K562 (cell line): Measurements from ENCODE around the gene DYNLT4. TPM values are rescaled to one million over a fixed set of nuclear protein-coding genes. Genes with fewer than 3 reads are reported as not detected.

Experiments
- BCLAF1 ChIP-seq, 2 experiments: fragments of 450-650 bp in 1 of 2; IDR thresholded peaks; 2 replicates each; pipeline ENCODE4 v1.6.1; 2011 to 2017; ENCODE audit warnings: low read depth in 2 of 2, antibody characterized with exemption in 1 of 2, borderline replicate concordance in 1 of 2, low read length in 1 of 2, mild to moderate bottlenecking in 1 of 2, mixed read lengths in 1 of 2; ENCODE audit not compliant: control insufficient read depth in 1 of 2
- BCOR ChIP-seq: fragments of 450-650 bp; IDR thresholded peaks from 2 replicates; pipeline ENCODE4 v1.6.1; 2016
- DPF2 ChIP-seq: fragments of 450-650 bp; IDR thresholded peaks from 2 replicates; pipeline ENCODE4 v1.6.1; 2016
- HMGN3 ChIP-seq: IDR thresholded peaks from 2 replicates; pipeline ENCODE4 v1.6.1; 2011; ENCODE audit warnings: borderline replicate concordance, low read depth, mild to moderate bottlenecking, mixed read lengths, low read length; ENCODE audit not compliant: insufficient read length; ENCODE audit errors: extremely low read depth
- JUND ChIP-seq, 2 experiments: IDR thresholded peaks; 2 replicates in 1 of 2; 3 replicates in 1 of 2; pipeline ENCODE4 v1.6.1; 2011; ENCODE audit warnings: borderline replicate concordance in 2 of 2, low read depth in 2 of 2, low read length in 2 of 2, improper control_type of control experiment in 1 of 2, missing biosample characterization in 1 of 2, missing genetic modification characterization in 1 of 2, missing genetic modification reagents in 1 of 2
- KLF13 ChIP-seq: fragments of 450-650 bp; IDR thresholded peaks from 2 replicates; pipeline ENCODE4 v1.6.1; 2016; ENCODE audit warnings: missing genetic modification characterization, low read depth, mild to moderate bottlenecking, missing compliant biosample characterization, moderate library complexity, borderline replicate concordance
- MNT ChIP-seq, 2 experiments: fragments of 450-650 bp; conservative IDR thresholded peaks; 2 replicates each; pipeline ENCODE4 v1.6.1; 2017; ENCODE audit warnings: mild to moderate bottlenecking in 2 of 2, moderate library complexity in 2 of 2
- NR2C1 ChIP-seq, 2 experiments: fragments of 450-650 bp; IDR thresholded peaks; 2 replicates each; pipeline ENCODE4 v1.6.1; 2017; ENCODE audit warnings: mild to moderate bottlenecking in 2 of 2, antibody characterized with exemption in 1 of 2, inconsistent platforms in 1 of 2, missing compliant biosample characterization in 1 of 2, missing genetic modification characterization in 1 of 2
- SRSF7 ChIP-seq: fragments of 200-400 bp; formaldehyde crosslinking; optimal IDR thresholded peaks from 2 replicates; pipeline ENCODE3; 2017; ENCODE audit warnings: mild to moderate bottlenecking, low read depth, low read length
- TEAD1 ChIP-seq, 2 experiments: fragments of 450-650 bp in 1 of 2; sonication (generic) in 1 of 2; formaldehyde crosslinking; IDR thresholded peaks; 2 replicates each; pipeline versions ENCODE4 v1.4.0 to v1.8.0; 2020 to 2022; ENCODE audit warnings: mild to moderate bottlenecking in 2 of 2, missing genetic modification reagents in 1 of 2
- THAP12 ChIP-seq: fragments of 250-450 bp; sonication (Bioruptor Pico); IDR thresholded peaks from 2 replicates; pipeline ENCODE4 v1.9.0; 2021; ENCODE audit warnings: mild to moderate bottlenecking, inconsistent platforms
- ZBTB9 ChIP-seq: fragments of 450-650 bp; formaldehyde crosslinking; IDR thresholded peaks from 2 replicates; pipeline ENCODE4 v1.4.0; 2020; ENCODE audit warnings: mild to moderate bottlenecking, moderate library complexity
- ZNF347 ChIP-seq: fragments of 450-650 bp; formaldehyde crosslinking; IDR thresholded peaks from 2 replicates; pipeline ENCODE4 v1.4.0; 2020; ENCODE audit warnings: low read depth, mild to moderate bottlenecking, moderate library complexity
- ZNF589 ChIP-seq: fragments of 200-800 bp; sonication (Bioruptor generic); IDR thresholded peaks from 2 replicates; pipeline ENCODE4 v1.6.1; 2016; ENCODE audit warnings: low read depth, missing genetic modification characterization, missing compliant biosample characterization
- polyA plus RNA-seq, 8 experiments: library from polyadenylated mRNA; depleted of rRNA in 4 of 8; stranded (reverse) in 5 of 8; unstranded in 3 of 8; fragments of >200 nt; fragmentation: Nextera tagmentation in 2 of 8; fragmentation: Illumina TruSeq in 1 of 8; extraction: Ambion mirVana in 2 of 8; extraction: Trizol in 1 of 8; gene quantifications; 2 replicates each; pipeline versions ENCODE4 v1.2.1 to v1.2.3, GENCODE V29; 2011 to 2014; ENCODE audit warnings: inconsistent platforms in 1 of 8, missing spikeins in 1 of 8
- total RNA-seq, 7 experiments: library from RNA; depleted of rRNA in 6 of 7; stranded (reverse); fragments of >200 nt in 6 of 7; fragmentation: Illumina TruSeq in 2 of 7; extraction: Trizol in 2 of 7; gene quantifications; 2 replicates each; pipeline versions ENCODE4 v1.2.1 to v1.2.3, GENCODE V29; 2011 to 2021; ENCODE audit warnings: low replicate concordance in 1 of 7

The DYNLT4 gene
- total and polyA plus RNA-seq, 9 of the 15 experiments (the other 6 are each of a cell fraction or from before 2014, with no cell fraction given): 0.29 to 0.73 TPM; not detected in 7

GRCh38 chr1:44799770-44800584 lies 7.2 kb downstream of the DYNLT4 start, which contains the start of gene PLK3 (continued):
- no peak for TF ChIP-seq ZNF589 (CRISPR knock-in tag)
- TF ChIP-seq DPF2: peak; percentile 79
- TF ChIP-seq ZNF347 (CRISPR knock-in tag): no peak
- TF ChIP-seq BCOR: peak; percentile 74; the same call in 1 of the 2 replicates
- TF ChIP-seq MNT (conservative IDR thresholded peaks at IDR 0.05): peak; percentile 99
- TF ChIP-seq SRSF7: no peak
- TF ChIP-seq KLF13: peak; percentile 95
- no peak for TF ChIP-seq NR2C1 (IDR thresholded peaks at IDR 0.05)
- TF ChIP-seq NR2C1 (tag; IDR thresholded peaks at IDR 0.05): peak; percentile 17; the same call in 1 of the 2 replicates
- peak; percentile 71; the same call in 1 of the 2 replicates for TF ChIP-seq ZBTB9 (CRISPR knock-in tag)
- TF ChIP-seq HMGN3: peak; percentile 83
- TF ChIP-seq JUND (IDR thresholded peaks at IDR 0.05; ENCODE audit: borderline replicate concordance, low read depth, low read length): peak; percentile 74
- TF ChIP-seq JUND (tag; IDR thresholded peaks at IDR 0.05; ENCODE audit: borderline replicate concordance, low read depth, low read length): peak; percentile 66; the same call in 1 of the 3 replicates
- peak; percentile 52 to 75 for TF ChIP-seq TEAD1 (CRISPR knock-in tag; IDR thresholded peaks at IDR 0.05)
- no peak for TF ChIP-seq BCLAF1 (IDR thresholded peaks at IDR 0.05; ENCODE audit: borderline replicate concordance in 1 of 2, control insufficient read depth in 1 of 2, low read depth in 2 of 2, low read length in 1 of 2)
- peak; percentile 39 for TF ChIP-seq THAP12 (CRISPR knock-in tag)
